Caki2 (cell line): ENCODE measurements around the gene FAM185A. TPM values are rescaled to one million over a fixed set of nuclear protein-coding genes. Genes with fewer than 3 reads are reported as not detected.

Experiments
- DNase-seq: peaks from one replicate; pipeline ENCODE4 v3.0.0-alpha.2; 2015; ENCODE audit warnings: low read depth
- in situ Hi-C: cut with HindIII; loops from 2 replicates; pipeline ENCODE4 v1.10.0; 2016; ENCODE audit warnings: low sequenced_read_pairs, low pct_unique_long_range_greater_than_20kb, mixed read lengths
- total RNA-seq: library from RNA; depleted of rRNA; stranded (reverse); fragments of >200 nt; shearing (Covaris generic); gene quantifications from 2 replicates; pipeline ENCODE4 v1.2.3, GENCODE V29; 2014; ENCODE audit warnings: low replicate concordance; rRNA removed

The FAM185A gene
- total RNA-seq, 1 experiment from 2014 or later, result 5.0 TPM

DNA sequence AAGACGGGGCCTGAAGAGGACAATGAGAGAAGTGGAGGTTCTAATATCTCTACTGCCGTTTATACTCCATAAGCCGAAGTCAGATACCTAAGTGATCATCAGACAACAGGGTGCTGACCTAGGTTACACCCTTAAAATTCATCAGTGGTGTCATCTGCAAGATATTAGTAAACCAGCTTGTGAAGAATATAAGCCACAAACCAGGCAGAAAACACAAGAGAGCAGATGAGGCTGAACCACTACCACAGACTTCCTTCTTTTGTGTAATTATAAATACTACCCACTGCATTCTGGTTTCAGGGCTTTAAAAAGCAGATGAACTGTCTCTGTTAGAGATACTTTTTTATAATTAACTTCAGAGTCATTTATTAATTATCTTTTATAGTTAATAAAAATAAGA is 95.1 kb downstream of the FAM185A start:
- in situ Hi-C loops, result no loop called here
- DNase-seq, result no peak

DNA sequence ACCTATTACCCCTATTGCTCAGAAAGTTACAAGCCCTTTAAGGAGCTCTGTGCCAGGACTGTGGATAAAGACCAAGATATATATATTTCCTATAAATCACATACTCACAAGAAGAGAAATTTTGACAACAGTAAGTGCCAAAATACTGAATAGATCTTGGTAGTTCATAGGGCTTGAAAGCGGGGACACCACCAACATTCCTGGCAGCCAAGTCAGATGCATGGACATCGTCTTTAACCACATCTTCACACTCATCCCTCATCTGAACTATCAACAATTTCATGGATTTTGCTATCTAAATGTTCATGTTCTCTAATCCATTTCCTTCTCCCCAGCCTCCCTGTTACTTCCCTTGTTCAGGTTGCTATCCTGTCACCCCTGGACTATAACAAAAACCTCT is 96.5 kb downstream of the FAM185A start:
- no peak for DNase-seq

DNA sequence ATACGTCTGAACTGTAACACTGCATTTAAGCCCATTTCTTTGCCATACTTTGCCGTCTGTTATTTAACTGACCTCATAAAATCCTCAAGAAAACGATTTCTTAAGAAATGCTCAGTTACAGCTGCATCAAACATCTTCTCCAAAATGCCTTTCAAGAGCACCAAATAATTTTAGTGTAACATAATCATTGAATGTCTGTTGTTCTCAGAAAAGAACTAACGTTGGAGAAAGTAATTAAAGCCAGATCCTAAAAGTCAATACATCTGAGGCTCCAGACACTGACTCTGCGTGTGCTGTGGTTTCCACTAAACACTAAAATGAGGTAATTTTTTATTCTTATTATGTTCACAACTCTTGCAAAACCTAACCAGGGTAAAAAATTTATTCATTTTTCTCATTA is 100.3 kb downstream of the FAM185A start:
- no peak for DNase-seq
- in situ Hi-C loops, result no loop called here

More for the DNA sequence above, 96.5 kb downstream of the FAM185A start:
- in situ Hi-C loops, result no loop called here

- in situ Hi-C loops, result no loop called here
- no peak for DNase-seq
These were observed 100.7 kb downstream of the FAM185A start for GRCh38 chr7:102849538-102849937.

DNA sequence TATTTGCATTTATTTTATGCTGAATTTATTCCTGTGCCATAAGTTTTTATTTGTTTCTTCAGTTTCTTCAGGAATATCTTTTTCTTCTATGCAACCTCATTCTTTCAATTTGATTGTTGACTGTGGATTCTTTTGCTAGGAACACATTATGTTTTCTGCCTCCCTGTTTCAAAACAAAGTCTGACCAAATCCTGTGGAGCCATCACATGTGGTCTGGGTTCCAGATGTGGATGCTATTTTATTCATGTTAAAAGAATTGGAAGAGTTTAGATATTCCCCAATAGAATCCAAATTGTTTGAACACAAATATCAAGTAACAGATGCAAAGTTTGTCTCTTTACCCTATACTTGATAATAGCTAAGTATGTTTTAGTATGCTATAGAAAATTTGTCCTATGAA is 107.2 kb downstream of the FAM185A start:
- DNase-seq, result no peak
- in situ Hi-C loops, result no loop called here

Other genes with a start within 250 kb of the FAM185A start
- 1.2 and 2.2 TPM in 2 replicates for gene RASA4B, start 231.2 kb upstream of the FAM185A start, total RNA-seq
- gene UPK3BL2, start 205.3 kb upstream of the FAM185A start, total RNA-seq, result 27.6 TPM in 1 of 2 replicates, not detected in the other
- gene SPDYE2, start 197.8 kb upstream of the FAM185A start, total RNA-seq, result not detected in 2 replicates
- gene POLR2J3, start 176.4 kb upstream of the FAM185A start, total RNA-seq, result 4.3 and 16.9 TPM in 2 replicates
- gene RASA4, start 132.2 kb upstream of the FAM185A start, total RNA-seq, result 2.9 and 6.9 TPM in 2 replicates
- gene UPK3BL1, start 106.2 kb upstream of the FAM185A start, total RNA-seq, result 12.8 and 15.6 TPM in 2 replicates
- gene SPDYE2B, start 98.7 kb upstream of the FAM185A start, total RNA-seq, result not detected in 2 replicates
- gene POLR2J2, start 77.3 kb upstream of the FAM185A start, total RNA-seq, result not detected in 2 replicates
- gene LRRC17, start 164.0 kb downstream of the FAM185A start, total RNA-seq, result 1.5 TPM in 1 of 2 replicates, not detected in the other